HG02642 (cell line): Measurements from ENCODE around the gene ACSM2A.
"Not testable (repeated sequence)": the region's sequence is repeated elsewhere in the genome, so short reads cannot be mapped to it uniquely, and the experiment has no call there.

Experiments used
- ATAC-seq: cut with Tn5 transposase; IDR thresholded peaks from one replicate; pipeline ENCODE4 v1.9.1; 2021; ENCODE audit warnings: mild to moderate bottlenecking; ENCODE audit not compliant: unreplicated experiment, poor library complexity

ACSM2A gene, protein sequence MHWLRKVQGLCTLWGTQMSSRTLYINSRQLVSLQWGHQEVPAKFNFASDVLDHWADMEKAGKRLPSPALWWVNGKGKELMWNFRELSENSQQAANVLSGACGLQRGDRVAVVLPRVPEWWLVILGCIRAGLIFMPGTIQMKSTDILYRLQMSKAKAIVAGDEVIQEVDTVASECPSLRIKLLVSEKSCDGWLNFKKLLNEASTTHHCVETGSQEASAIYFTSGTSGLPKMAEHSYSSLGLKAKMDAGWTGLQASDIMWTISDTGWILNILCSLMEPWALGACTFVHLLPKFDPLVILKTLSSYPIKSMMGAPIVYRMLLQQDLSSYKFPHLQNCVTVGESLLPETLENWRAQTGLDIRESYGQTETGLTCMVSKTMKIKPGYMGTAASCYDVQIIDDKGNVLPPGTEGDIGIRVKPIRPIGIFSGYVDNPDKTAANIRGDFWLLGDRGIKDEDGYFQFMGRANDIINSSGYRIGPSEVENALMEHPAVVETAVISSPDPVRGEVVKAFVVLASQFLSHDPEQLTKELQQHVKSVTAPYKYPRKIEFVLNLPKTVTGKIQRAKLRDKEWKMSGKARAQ

DNA sequence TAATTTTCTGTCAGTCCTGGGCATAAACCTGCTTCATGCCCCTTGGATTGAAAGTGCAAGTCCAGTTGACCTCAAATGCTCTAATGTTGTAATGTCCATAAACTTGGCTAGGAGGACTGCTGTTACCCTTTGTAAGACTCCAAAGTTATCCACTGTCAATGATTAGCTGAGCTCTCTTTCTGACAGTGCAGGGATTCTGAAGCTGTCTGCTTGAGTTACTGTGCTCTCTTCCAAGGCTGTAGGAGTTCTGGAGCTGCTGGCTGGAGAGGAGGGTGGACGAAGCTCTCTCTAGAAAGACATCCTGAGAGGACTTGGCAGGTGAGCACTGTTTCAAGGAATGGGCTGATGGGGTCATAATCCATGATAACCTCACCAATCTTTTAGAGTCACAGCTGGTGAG is at the start of gene ACSM2A:
Gene ACSM2A, plus strand, starts transcription at position 158 of the 400 bp plus-strand sequence. CDS start 8,594 bp downstream, outside the sequence.
- ATAC-seq: not testable (repeated sequence)

DNA sequence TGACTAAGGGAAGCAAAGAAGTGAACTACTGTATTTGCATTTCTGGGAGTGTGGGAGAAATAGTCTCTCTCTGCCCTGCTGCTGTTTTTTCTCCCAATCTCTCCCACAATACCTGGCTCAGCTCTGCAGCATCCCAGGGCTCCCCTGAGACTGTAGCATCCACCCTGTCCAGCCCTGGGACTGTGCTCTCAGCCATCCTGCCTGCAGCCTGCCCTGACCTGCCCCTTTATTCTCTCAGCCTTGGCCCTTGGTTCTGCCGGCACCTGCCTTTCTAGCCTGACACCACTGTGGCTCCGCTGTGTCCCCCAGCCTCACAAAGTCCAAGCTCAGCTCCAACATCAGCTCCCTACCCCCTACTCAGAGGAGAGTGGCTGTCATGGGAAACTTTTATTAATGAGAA is 48.7 kb upstream of the ACSM2A start:
- ATAC-seq: no peak

GRCh38 chr16:20404637-20405036 is 46.7 kb upstream of the ACSM2A start, which contains the start of gene PDILT:
PDILT (minus strand) TSS chr16:20404737; CDS start chr16:20399300, 5,437 bp downstream.
- ATAC-seq: no peak

DNA sequence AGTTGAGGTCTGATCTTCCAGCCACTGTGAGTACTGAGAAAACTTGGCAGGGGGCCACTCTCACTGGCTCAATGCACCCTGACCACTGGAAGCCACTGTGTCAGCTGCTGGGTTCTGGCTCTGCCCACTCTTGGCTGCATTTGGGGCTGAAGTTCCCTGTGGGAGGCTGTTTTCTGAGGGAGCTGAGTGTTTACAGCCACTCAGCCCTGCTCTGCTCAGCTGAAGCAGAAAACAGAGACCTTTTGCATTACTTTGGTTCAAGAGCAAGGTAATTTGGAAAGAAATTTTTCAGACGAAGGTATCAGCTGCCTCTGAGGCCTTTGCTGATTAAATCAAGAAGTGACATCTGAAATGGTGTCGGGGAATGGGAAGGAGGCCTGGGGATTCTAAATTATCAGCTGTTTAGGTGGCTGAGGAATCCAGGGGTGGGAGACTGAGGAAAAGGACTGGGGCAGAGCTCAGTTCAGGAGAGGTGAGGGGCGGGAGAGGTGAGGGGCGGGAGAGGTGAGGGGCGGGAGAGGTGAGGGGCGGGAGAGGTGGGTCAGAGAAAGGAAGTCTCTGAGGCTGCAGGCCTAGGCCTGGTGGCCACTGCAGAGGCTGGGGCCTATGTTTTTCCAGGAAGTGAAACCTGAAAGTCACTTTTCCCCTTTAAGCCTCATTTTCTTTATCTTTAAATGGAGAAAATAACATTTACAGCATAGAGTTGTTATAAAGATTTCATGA is 41.8 kb upstream of the ACSM2A start, which contains the start of gene ACSM5:
Gene ACSM5, plus strand, starts transcription at position 137 of the 723 bp plus-strand sequence. CDS start 1,951 bp downstream, outside the sequence.
- ATAC-seq: peak; percentile 35

DNA sequence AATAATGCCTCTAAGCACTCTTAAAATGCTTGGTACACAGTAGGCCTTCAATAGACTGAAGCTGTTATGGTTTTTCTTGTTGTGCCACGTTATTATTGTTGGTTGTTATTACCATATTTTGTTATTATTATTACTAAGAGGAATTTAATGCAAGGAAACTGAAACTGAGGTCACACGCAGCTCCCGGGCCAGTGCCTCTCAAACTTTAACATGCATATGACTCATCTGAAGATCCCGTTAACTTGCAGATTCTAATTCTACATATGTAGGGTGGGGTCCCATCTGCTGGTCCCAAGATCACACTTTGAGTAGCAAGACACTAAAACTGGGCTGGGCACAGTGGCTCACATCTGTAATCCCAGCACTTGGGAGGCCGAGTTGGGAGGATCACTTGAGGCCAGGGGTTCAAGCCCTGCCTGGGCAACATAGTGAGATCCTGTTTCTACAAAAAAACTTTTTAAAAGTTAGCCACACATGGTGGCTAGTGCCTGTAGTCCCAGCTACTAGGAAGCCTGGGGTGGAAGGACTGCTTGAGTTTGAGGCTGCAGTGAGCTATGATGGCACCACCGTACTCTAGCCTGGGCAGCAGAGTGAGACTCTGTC is 41.1 kb upstream of the ACSM2A start:
- peak; percentile 69 for ATAC-seq

DNA sequence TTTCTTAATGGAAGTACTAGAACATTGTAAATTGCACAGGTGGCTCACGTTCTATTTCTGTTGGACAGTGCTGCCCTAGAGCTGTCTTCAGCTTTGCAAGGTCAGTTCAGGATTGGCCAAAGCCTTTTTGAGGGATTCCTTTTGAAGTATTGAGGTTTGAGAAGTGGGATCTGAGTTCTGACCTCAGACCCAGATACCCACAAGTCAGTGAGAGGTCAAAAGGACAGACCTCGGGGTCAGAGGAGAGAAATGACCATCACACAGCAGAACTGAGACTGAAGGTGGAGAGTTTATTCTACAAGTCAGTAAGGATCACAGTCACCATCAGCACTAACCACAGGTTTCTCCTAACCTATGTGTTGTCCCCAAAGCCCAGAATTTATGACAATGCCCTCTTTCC is 40.3 kb upstream of the ACSM2A start:
- ATAC-seq: no peak

GRCh38 chr16:20415541-20415940 is 35.8 kb upstream of the ACSM2A start:
- ATAC-seq: no peak

DNA sequence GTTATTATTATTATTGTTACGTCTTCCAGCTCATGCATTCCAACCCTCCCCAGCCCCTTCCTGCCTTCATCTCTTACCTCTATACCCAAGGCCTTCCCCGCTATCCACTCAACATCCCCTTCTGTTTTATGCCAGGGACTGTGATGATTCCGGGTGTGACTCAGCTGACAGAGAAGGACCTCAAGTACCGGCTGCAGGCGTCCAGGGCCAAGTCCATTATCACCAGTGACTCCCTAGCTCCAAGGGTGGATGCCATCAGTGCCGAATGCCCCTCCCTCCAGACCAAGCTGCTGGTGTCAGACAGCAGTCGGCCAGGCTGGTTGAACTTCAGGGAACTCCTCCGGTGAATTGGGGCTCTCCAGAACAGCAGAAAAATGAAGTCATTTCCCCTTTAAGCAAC is 32.2 kb upstream of the ACSM2A start:
- ATAC-seq: not testable (repeated sequence)

DNA sequence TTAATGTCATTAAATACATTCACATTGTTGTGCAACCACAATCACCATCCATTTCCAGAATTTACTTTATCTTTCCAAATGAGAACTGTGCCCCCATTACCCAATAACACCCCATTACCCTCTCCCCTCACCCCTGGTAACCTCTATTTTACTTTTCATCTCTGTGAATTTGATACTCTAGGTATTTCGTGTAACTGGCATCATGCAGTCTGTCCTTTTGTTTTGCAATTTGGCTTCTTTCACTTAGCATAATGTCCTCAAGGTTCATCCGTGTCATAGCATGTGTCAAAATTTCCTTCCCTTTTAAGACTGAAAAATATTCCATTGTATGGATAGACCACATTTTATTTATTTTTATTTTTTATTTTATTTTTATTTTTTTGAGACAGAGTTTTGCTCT is 29.6 kb upstream of the ACSM2A start:
- not testable (repeated sequence) for ATAC-seq

DNA sequence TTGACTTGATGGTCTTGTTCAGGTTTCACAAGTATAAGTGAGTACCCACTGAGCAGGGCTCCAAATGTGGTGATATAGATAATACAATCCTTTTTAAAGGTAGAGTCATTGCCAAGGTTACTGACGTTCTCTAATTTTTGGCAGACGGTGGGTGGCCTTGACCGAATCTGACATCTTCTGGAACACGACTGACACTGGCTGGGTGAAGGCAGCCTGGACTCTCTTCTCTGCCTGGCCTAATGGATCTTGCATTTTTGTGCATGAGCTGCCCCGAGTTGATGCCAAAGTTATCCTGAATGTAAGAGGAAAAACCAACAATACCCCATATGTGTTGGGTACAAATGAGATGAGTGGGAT is 27.6 kb upstream of the ACSM2A start:
- ATAC-seq: not testable (repeated sequence)

GRCh38 chr16:20424129-20424866 is 27.0 kb upstream of the ACSM2A start:
- no peak for ATAC-seq

DNA sequence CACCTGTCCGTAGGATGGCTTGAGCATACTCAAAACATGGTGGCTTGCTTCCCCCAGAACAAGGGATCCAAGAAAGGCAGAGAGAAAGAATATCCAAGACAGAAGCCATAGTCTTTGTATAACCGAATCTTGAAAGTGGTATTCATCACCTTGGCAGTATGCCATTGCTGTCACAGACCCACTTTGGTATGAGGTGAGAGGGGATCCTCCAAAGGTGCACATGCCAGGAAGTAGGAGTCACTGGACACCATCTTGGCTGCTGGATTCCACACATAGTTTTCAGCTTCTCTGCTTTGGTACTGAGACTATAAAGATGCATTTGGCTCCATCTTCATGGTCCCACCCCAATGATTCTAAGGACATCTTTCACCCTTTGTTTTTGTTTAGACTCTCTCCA is 23.9 kb upstream of the ACSM2A start:
- not testable (repeated sequence) for ATAC-seq

GRCh38 chr16:20429499-20429898 is 21.8 kb upstream of the ACSM2A start:
- ATAC-seq: not testable (repeated sequence)

DNA sequence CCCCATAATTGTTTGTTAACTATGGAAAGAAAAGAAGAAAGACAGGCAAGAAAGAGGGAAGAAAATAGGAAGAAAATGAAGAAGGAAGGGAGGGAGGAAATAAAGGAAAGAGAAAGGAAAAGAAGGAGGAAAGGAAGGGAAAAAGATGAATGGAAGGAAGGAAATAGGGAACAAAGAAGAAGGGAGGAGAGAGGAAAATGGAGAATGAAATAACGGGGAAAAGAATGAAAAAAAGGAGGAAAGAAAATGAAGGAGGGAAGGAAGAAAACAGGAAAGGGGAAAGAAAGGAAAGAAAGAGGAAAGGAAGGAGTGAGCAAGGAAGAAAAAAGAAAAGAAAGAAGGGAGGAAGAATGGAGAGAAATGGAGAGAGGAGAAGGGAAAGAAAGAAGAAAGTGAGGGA is 20.8 kb upstream of the ACSM2A start:
- not testable (repeated sequence) for ATAC-seq

DNA sequence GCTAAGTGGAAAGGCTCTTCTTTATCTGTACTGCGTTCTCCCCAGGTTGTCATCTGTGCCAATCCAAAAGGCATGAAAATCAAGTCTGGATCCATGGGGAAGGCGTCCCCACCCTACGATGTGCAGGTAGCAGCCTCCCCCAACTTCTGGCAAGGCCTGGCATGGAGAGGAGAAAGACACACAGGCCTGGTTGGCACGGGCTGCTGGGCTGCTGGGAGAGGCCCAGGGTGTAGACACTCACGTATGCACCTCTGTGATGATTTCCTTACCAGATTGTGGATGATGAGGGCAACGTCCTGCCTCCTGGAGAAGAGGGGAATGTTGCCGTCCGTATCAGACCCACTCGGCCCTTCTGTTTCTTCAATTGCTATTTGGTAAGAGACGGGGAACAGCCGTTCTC is 20.4 kb upstream of the ACSM2A start:
- no peak for ATAC-seq

GRCh38 chr16:20438950-20439349 is 12.4 kb upstream of the ACSM2A start:
- not testable (repeated sequence) for ATAC-seq

GRCh38 chr16:20439820-20440231 is 11.5 kb upstream of the ACSM2A start:
- ATAC-seq: not testable (repeated sequence)

GRCh38 chr16:20440731-20441130 is 10.6 kb upstream of the ACSM2A start:
- not testable (repeated sequence) for ATAC-seq

DNA sequence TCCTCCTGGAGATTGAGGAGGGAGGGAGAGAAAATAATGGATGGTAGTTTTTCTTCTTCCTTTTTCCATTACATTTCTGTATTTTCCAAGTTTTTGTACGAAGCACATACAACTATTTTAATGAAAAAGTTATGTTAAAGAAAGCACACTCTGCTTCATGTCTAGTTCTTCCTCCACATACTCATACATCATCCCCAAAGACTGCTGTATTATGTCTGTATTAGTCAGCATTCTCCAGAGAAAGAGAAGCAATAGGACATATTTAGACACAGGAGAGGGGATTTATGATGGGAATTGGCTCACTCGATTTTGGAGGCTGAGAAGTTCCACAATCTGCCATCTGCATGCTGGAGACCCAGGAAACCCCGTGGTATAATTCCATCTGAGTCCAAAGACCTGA is 10.1 kb upstream of the ACSM2A start:
- no peak for ATAC-seq

DNA sequence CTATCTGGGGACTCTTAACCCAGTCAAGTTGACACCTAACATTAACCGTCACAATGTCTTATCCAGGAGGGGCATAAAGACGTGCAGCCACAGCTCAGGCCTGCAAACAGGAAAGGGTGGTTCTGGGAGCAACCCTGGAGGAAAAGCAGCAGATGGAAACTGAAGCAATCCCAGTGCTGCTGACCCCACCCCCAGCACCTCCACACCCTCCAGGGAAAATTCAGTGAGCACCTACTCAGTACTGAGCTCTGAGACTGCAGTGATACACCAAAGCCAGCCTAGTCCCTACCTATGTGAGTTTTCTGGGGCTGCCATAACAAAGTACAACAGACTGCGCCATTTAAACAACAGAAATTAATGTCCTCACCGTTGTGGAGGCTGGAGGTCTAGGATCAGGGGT is 9.5 kb upstream of the ACSM2A start:
- ATAC-seq: not testable (repeated sequence)
